T-helper 17 cell (primary cell): ENCODE data around the gene GMFB. TPM values are rescaled to one million over a fixed set of nuclear protein-coding genes. Genes with fewer than 3 reads are reported as not detected.

Source experiments
- ATAC-seq: fragments of 150-1000 bp; cut with Tn5 transposase; 2 replicates; pipeline ENCODE4 v1.10.0; 2021; ENCODE audit warnings: mild to moderate bottlenecking, moderate library complexity
- DNase-seq, 3 donors: peaks; one replicate each; pipeline versions ENCODE4 v3.0.0 to v3.0.0-alpha.2; 2020 to 2021
- H3K9me3 ChIP-seq: one replicate; pipeline ENCODE4 v1.7.0; 2013; ENCODE audit warnings: low read length, mild to moderate bottlenecking; ENCODE audit not compliant: control insufficient read depth, poor library complexity, severe bottlenecking
- H3K27ac Mint-ChIP-seq: one replicate; pipeline ENCODE4 v1.8.0; 2022; ENCODE audit warnings: mild to moderate bottlenecking, moderate library complexity, mixed read lengths
- H3K27me3 Mint-ChIP-seq: one replicate; pipeline ENCODE4 v1.8.0; 2022; ENCODE audit warnings: mixed read lengths
- H3K36me3 Mint-ChIP-seq: one replicate; pipeline ENCODE4 v1.8.0; 2022; ENCODE audit warnings: low read depth, mixed read lengths
- H3K4me1 Mint-ChIP-seq: one replicate; pipeline ENCODE4 v1.8.0; 2022; ENCODE audit warnings: mild to moderate bottlenecking, mixed read lengths
- H3K4me3 Mint-ChIP-seq: one replicate; pipeline ENCODE4 v1.8.0; 2022; ENCODE audit warnings: mild to moderate bottlenecking, moderate library complexity, mixed read lengths
- total RNA-seq, 4 donors: library from RNA in 2 of 4; stranded (reverse) in 2 of 4; gene quantifications; one replicate each; pipeline ENCODE4 v1.2.3 and lab custom pipeline; 2022 to 2026

GMFB gene
- total RNA-seq, 2 donors from 2014 or later: 25.4 to 42.5 TPM

GRCh38 chr14:54425068-54425467 lies 63.7 kb downstream of the GMFB start:
- H3K9me3 ChIP-seq: no peaks in the 10 kb centered on the region
- Mint-ChIP-seq H3K4me1 (peaks cover 7% of the 10 kb centered on the region), H3K4me3 (no peak overlapping the region), H3K27ac (no peak overlapping the region), H3K36me3 (peaks cover 5% of the 10 kb centered on the region), H3K27me3 (no peaks in the 10 kb centered on the region)
- DNase-seq: no peak
- ATAC-seq: no peak

Other genes starting within 250 kb of the GMFB start
- gene CDKN3, start 92.0 kb downstream of the GMFB start, total RNA-seq: 1 to 10 TPM; 1.1 to 1.5 TPM
- gene CNIH1, start 47.6 kb downstream of the GMFB start, total RNA-seq: 10 to 100 TPM; 46.8 to 48.3 TPM
- 10 to 100 TPM; 28.3 to 35.8 TPM for gene CGRRF1, start 20.9 kb upstream of the GMFB start, total RNA-seq
- 1 to 10 TPM; 6.5 to 6.9 TPM for gene SAMD4A, start 78.1 kb upstream of the GMFB start, total RNA-seq